Measurements from ENCODE around the gene INTS2.
"Not testable (repeated sequence)": the region's sequence is repeated elsewhere in the genome, so short reads cannot be mapped to it uniquely, and the experiment has no call there.

Gene INTS2

DNA sequence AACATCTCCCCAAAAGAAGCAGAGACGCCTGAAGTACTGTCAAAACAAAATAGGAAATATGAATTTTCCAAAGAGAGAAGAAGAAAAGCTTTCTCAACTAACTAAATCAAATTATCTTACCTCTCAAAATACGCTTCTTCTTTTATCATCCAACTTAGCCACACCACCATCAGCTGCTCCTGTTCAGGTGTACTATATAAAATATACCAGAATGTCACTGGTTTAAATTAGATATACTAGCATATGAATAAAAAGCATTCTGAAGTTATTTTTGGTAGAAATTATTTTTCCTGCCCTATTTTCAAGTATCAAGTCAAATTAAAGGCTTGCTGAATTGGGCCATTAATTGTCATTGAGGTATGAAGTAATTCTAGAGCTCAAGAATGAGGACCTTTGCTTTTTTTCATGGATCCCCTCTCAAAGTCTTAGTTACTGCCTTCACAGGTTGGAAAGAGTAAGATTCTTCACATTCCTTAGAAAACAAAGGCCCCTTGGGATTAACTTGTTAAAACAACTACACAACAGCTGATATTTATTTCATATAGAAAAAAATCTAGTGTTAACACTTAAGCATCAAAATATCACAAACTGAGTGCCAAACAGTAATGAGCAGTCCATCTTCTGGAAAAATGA, 30.1 kb downstream of the INTS2 start:
- no peak for DNase-seq (ENCODE audit: low spot score)

DNA sequence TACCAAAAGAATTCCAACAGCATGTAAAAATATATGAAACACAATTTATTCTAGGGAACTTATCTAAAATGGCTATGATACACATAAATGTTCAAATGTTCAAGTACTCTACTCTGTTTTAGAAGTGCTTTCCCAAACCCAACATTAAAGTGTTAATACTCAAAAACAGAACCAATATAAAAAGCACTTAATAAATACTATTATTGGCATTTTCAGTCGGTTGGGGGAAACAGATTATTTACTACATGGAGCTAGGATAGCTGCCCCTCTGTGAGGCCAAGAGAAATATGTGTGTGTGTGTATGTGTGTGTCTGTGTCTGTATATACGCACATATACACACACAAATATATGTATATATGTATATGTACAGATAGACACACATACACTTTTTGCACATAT, 32.4 kb downstream of the INTS2 start:
- DNase-seq (ENCODE audit: low spot score) = no peak

DNA sequence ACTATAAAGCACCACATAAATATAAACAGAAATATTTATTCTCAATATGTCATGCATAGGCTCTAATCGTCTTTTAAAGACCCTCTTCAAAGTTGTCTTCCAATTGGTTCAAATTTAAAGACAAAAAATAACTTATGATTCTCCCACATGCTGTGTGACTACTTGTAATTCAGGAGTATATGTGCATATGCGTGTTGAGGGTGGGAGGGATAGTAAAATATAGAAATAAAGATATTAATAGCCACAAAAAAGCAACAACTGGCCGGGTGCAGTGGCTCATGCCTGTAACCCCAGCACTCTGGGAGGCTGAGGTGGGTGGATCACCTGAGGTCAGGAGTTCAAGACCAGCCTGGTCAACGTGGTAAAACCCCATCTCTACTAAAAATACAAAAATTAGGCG, 33.5 kb downstream of the INTS2 start:
- DNase-seq (ENCODE audit: low spot score) = not testable (repeated sequence)

DNA sequence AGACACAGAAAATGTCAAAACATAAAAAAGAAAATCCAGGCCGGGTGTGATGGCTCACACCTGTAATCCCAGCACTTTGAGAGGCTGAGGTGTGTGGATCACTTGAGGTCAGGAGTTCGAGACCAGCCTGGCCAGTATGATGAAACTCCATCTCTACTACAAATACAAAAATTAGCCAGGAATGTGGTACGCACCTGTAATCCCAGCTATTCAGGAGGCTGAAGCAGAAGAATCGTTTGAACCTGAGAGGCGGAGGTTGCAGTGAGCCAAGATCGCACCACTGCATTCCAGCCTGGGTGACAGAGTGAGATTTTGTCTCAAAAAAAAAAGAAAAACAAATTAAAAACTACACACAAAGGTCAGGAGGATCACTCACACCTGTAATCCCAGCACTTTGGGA, 40.0 kb downstream of the INTS2 start:
- not testable (repeated sequence) for DNase-seq (ENCODE audit: low spot score)

- DNase-seq (ENCODE audit: low spot score) = not testable (repeated sequence)
Observed at GRCh38 chr17:61885865-61886264, 41.9 kb downstream of the INTS2 start.

GRCh38 chr17:61884864-61885263, 42.9 kb downstream of the INTS2 start:
- no peak for DNase-seq (ENCODE audit: low spot score)

DNA sequence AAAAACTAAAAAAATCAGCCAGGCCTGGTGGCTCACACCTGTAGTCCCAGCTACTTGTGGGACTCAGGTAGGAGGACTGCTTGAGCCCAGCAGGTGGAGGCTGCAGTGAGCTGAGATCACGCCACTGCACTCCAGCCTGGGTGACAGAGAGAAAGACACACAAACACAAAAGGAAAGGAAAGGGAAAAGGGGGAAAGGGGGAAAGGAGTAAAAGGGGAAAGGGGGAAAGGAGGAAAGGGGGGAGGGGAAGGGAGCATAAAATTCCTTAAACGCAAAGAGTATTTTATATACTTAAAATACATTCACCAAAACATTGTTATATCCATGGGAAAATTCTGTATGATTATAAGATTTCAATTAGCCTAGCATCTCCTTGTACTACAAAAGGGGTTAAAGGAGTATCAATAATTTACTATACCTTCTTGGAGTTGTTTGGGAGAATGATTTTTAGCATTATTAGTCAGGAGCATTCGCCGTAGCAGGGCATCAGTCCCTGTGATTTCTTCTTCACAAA, 47.1 kb downstream of the INTS2 start:
- DNase-seq (ENCODE audit: low spot score) = no peak

GRCh38 chr17:61878984-61879612, 48.7 kb downstream of the INTS2 start:
- DNase-seq (ENCODE audit: low spot score) = no peak

DNA sequence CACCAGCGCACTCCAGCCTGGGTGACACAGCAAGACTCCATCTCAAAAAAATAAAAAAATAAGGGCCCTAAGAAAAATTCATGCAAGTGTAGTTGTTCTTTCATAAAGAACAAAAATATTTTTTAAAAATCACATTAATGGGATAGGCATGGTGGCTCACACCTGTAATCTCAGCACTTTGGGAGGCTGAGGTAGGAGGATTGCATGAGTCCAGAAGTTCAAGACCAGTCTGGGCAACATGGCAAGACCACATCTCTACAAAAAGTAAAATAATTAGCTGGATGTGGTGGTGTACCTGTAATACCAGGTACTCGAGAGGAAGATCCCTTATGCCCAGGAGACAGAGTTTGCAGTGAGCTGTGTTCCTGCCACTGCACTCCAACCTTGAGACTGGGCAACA, 49.3 kb downstream of the INTS2 start:
- no peak for DNase-seq (ENCODE audit: low spot score)

GRCh38 chr17:61877837-61878236, 49.9 kb downstream of the INTS2 start:
- DNase-seq (ENCODE audit: low spot score) = no peak

- no peak for DNase-seq (ENCODE audit: low spot score)
Observed at GRCh38 chr17:61875804-61876203, 52.0 kb downstream of the INTS2 start.

GRCh38 chr17:61875285-61875684, 52.5 kb downstream of the INTS2 start:
- DNase-seq (ENCODE audit: low spot score) = no peak

GRCh38 chr17:61874075-61874474, 53.7 kb downstream of the INTS2 start:
- DNase-seq (ENCODE audit: low spot score) = no peak

GRCh38 chr17:61872099-61872498, 55.7 kb downstream of the INTS2 start:
- no peak for DNase-seq (ENCODE audit: low spot score)

- no peak for DNase-seq (ENCODE audit: low spot score)
Observed at GRCh38 chr17:61869138-61869537, 58.6 kb downstream of the INTS2 start.

- no peak for DNase-seq (ENCODE audit: low spot score)
Observed at GRCh38 chr17:61868074-61868473, 59.7 kb downstream of the INTS2 start.

- DNase-seq (ENCODE audit: low spot score) = no peak
Observed at GRCh38 chr17:61867033-61867432, 60.7 kb downstream of the INTS2 start.

DNA sequence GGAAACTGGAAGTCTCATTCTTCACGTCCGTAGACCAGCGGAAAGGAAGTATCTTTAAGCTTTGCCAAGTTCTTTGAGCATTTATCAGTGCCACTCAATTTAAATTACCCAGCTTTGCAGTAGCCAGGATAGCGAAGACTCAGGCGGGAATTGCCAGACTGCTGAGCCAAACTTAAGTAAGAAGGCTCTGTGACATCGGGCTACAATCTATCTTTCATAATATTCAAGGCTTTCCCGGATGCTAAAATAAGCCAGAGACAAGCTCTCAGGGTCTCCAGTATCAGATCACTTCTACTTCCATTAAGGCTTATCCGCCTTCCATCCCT, 64.0 kb downstream of the INTS2 start:
- DNase-seq (ENCODE audit: low spot score) = no peak

- peak; percentile 95 for DNase-seq (ENCODE audit: low spot score)
Observed at GRCh38 chr17:61862975-61863800, 64.6 kb downstream of the INTS2 start, which contains the start of gene BRIP1. Gene BRIP1 (minus strand): TSS chr17:61863528. CDS start chr17:61861539, 1,989 bp downstream.

- no peak for DNase-seq (ENCODE audit: low spot score)
Observed at GRCh38 chr17:61862105-61862574, 65.6 kb downstream of the INTS2 start.

DNA sequence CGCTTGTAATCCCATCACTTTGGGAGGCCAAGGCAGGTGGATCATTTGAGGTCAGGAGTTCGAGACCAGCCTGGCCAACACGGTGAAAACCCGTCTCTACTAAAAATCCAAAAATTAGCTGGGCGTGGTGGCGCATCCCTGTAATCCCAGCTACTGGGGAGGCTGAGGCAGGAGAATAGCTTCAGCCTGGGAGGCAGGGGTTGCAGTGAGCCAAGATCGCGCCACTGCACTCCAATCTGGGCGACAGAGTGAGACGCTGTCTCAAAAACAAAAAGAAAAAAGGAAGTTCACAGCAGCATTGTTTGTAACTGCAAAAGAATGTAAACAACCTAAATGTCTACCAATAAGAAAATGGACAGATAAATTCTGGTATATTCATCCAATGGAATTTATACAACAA, 67.4 kb downstream of the INTS2 start:
- not testable (repeated sequence) for DNase-seq (ENCODE audit: low spot score)

GRCh38 chr17:61856035-61856434, 71.7 kb downstream of the INTS2 start:
- no peak for DNase-seq (ENCODE audit: low spot score)

GRCh38 chr17:61852857-61853256, 74.9 kb downstream of the INTS2 start:
- no peak for DNase-seq (ENCODE audit: low spot score)

Measured in cerebellar cortex (tissue), 1 donor.